Stomach (tissue), 4 donors: ENCODE data around the gene PAQR5.

ENCODE experiments used
- EP300 ChIP-seq: sonication (generic); formaldehyde crosslinking; IDR thresholded peaks from one replicate; pipeline ENCODE4 v1.6.1; 2017; ENCODE audit warnings: antibody characterized with exemption
- POLR2A ChIP-seq, 4 donors: fragments of 450-650 bp; IDR thresholded peaks; one replicate each; pipeline ENCODE4 v1.6.1; 2016; ENCODE audit warnings: antibody characterized with exemption in 4 of 4, control low read depth in 2 of 4, mild to moderate bottlenecking in 1 of 4, moderate library complexity in 1 of 4
- POLR2AphosphoS5 ChIP-seq, 3 donors: sonication (generic); formaldehyde crosslinking; IDR thresholded peaks; one replicate each; pipeline ENCODE4 v1.6.1; 2016; ENCODE audit warnings: antibody characterized with exemption in 3 of 3
- TF ChIP-seq, protein P1 (sequence below), 7 experiments: fragments of 450-650 bp in 4 of 7; fragments of 200-600 bp in 3 of 7; sonication (generic) in 3 of 7; IDR thresholded peaks; one replicate each; pipeline ENCODE4 v1.5.1; 2016 to 2019; ENCODE audit warnings: antibody characterized with exemption in 7 of 7, control low read depth in 2 of 7, mild to moderate bottlenecking in 1 of 7

DNA sequence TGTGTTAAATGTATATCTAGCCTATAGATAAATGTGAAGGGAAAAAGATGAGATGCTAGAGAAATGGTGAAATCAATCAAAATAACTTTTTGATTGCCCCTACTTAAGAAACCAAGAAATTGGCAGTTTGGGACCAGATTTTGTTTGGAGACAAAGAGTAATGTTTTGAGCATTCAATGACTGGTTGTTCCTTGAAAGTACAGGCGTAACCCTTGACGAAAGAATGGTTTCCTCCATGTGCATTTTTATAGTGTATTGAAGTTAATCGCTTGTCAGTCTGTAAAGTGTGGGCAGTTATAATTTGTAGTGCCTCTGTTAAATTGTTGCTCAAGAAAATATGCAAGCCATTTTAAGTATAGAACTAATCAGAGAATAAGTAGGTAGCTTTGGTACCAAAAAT lies 116.7 kb downstream of the PAQR5 start:
- TF ChIP-seq, protein P1, sequence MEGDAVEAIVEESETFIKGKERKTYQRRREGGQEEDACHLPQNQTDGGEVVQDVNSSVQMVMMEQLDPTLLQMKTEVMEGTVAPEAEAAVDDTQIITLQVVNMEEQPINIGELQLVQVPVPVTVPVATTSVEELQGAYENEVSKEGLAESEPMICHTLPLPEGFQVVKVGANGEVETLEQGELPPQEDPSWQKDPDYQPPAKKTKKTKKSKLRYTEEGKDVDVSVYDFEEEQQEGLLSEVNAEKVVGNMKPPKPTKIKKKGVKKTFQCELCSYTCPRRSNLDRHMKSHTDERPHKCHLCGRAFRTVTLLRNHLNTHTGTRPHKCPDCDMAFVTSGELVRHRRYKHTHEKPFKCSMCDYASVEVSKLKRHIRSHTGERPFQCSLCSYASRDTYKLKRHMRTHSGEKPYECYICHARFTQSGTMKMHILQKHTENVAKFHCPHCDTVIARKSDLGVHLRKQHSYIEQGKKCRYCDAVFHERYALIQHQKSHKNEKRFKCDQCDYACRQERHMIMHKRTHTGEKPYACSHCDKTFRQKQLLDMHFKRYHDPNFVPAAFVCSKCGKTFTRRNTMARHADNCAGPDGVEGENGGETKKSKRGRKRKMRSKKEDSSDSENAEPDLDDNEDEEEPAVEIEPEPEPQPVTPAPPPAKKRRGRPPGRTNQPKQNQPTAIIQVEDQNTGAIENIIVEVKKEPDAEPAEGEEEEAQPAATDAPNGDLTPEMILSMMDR (IDR thresholded peaks at IDR 0.05) = no peak
- TF ChIP-seq POLR2AphosphoS5 (IDR thresholded peaks at IDR 0.05) (no peak), POLR2A (IDR thresholded peaks at IDR 0.05) (no peak), EP300 (no peak)
